GM10847 (cell line): ENCODE results near the gene NCBP2L.

ENCODE experiments used
- POLR2A ChIP-seq: IDR thresholded peaks from 2 replicates; pipeline ENCODE4 v1.6.1; 2011; ENCODE audit not compliant: insufficient read length; ENCODE audit errors: extremely low read depth

The NCBP2L gene

DNA sequence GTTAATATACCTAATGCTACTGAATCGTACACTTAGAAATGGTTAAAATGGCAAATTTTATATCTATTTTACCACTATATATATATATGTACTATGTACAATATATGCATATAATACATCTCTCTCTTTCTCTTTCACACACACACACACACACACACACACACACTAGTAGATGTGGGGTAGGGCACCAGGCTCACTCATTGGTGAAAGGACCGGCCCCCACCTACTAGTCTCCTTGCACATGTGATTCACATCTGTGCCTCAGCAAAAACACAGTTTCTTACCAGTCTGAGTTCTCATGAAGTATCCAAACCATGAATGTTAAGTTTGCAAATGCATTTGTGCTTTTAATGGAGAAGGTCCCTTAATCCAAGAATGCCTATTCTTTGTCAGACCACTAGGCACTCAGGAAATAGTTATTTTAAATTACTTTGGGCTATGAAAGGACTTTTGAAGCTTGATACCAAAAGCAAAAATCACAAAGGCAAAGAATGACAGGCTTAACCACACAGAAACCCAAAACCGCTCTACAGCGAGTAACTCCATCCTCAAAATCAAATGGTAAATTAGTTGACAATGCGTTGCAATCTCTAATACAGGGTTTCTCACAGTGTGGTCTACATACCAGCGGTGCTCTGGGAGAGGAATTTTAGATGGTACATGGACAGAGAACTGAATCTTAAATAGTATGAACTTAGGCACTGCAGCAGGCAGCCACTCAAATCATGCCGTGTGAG is 7.8 kb upstream of the NCBP2L start:
- no peak for TF ChIP-seq POLR2A

DNA sequence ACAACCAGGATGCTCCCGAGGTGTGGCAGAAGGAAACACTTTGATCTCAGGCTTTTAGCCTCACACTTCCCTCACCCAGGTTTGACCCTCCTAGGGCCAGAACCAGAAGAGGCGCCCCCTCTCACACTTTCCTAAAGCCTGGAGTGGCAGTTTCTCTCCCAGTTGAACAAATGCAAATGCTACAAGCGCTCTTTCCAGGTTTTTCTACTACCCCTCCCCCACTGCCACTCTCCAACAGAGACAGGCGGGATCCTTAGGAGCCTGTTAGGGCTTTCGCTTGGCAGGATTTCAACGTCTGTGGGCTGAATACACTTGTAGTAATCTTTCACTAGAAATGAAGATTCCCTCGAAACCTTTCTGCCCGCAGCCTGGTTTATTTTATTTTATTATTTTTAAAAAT is 4.3 kb upstream of the NCBP2L start:
- TF ChIP-seq POLR2A = no peak

DNA sequence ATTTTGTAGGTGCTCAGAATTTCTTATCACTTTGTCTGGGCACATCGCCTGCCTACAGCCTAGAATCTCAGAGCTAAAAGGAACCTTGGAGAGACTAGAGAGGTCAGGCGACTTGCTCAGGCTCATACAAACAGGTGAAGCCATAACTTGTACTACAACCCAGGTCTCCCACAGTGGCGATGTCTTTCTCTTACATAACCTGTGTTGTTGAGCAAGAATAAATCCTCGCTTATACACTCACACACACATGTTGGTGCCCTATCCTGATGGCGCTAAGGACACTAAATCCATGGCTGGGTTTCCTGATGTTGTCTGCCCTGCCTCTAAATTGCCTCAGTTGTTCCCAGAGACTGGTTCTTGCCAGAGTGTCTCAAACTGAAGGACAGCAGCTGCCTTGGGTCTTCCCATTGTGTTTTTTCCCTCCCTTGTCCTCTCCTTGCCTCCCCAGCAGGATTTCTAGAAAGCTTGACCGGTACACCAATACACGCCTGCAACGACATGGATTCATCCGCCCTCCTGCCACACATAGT is 3.6 kb upstream of the NCBP2L start:
- TF ChIP-seq POLR2A = no peak

DNA sequence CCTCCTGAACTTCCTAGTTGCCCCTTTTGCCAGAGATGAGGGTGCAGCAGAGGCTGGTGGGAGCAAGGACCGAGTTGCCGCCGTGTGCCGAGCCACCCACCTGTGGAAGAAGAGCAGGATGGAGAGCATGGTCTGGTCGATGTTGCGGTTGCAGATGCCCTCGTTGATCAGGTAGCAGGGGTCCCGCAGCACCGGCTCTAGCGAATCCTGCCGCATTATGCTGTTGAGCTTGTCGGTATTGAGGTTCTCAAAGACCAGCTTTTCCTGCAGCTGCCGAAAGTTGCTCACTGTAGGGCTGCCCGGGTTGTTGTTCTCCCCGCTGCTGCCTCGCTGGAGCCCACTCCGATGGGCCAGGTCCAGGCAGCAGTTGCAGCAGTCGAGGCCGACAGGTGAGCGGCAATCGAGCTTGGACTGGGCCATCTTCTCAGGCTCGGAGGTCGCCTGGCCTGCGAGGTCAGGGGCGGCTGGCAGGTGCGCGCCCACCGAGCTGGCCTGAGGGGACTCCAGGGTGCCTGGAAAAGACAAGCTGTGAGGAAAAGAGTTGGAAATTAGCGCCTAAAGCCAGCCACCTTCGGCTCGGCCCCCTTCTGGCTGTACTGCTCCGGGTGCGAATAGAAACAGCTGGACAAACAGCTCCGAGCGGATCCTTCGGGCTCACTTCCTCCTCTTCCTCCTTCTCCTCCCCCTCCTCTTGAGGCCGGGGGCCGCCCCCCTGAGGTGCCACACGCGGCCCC is 2.4 kb upstream of the NCBP2L start:
- TF ChIP-seq POLR2A = no peak

DNA sequence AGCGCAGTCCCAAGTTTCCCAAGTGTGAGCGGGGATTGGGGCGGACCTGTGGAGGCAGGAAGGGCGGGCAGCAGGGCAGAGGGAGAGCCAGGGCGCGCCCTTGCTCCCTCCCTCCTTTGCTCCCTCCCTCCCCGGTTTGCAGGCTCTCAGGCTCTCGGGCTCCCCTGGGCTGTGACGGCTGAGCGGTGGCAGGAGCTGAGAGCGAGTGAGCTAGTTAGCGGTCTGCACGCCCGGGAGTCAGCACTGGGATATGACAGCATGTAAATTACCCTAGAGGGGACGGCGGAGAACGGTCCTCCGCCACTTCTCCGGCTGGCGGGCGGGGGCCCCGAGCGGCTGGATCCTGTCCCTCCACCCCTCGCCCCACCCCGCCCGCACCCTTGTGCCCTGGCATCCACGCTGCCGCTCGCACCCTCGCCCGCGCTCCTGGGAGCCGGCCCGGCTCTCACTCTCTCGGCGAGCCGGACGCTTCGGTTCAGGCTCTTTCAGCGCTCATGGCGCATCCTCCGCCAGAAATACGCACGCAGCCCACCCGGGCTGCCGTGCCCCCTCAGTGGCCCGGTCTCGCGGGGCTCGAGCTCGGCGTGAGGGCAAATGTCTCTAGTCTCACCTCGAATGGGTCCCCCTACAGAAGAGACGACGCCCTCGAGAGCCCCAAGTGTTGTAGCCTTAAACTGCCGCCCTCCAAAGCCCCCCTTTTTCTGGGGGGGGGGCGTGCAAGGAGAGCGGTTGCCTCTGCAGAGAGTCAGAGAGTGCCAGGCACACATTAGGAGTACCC is 1.6 kb upstream of the NCBP2L start, which contains the start of gene TSC22D3:
Gene TSC22D3 (minus strand): TSS at position 54 of the 778 bp plus-strand sequence. CDS start 368 bp downstream, outside the sequence.
- TF ChIP-seq POLR2A = no peak

DNA sequence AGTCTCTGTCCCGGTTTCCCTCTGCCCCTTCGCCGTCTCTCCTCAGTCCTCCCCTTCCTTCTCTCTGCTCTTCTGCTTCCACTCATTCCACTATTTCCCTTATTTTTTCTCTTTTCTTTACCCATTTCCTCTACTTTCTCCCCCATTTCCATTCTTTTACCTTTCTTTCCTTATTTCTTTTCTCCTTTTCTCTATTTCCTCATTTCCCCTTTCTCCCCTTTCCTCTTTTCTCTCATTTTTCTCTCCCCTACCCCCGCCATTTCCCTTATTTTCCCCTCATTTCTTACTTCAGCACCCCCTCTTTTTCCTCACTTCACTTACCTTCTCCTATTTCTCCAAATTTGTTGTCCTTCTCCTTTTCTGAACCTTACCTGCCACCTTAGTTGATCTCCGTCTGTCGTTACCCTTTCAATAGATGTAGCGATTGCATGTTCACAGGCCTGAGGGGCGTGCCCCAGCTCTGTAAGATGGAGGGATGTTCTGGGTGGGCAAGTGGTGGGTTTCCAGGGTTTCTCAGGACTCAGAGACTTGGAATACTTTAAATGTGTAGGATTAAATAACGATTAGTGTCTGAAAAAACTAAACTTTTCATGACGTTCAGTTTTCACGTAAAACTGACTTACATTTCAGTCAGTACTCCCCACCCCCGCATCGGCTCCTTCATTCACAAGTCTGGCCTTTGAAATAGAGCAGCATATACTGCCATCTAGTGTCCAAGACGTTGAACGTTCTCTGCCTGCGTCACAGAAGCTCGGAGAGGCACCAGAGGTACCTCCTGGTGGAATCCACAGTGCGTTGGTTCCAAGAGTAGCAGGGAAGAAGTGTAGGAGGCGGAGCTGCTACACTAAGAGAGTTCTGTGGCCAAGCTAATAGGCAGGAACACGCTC is 641 bp upstream of the NCBP2L start:
- no peak for TF ChIP-seq POLR2A

DNA sequence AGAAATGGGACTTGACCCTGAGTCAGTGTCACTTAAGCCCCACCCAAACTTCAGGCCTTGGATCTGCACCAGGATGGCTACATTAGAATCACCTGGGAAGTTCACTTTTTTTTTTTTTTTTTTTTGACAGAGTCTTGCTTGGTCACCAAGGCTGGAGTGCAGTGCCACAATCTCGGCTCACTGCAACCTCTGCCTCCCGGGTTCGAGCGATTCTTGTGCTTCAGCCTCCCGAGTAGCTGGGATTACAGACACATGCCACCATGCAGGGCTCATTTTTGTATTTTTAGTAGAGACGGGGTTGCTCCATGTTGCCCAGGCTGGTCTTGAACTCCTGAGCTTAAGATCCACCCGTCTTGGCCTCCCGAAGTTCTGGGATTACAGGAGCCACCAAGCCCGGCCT is 3.0 kb downstream of the NCBP2L start:
- TF ChIP-seq POLR2A = no peak

DNA sequence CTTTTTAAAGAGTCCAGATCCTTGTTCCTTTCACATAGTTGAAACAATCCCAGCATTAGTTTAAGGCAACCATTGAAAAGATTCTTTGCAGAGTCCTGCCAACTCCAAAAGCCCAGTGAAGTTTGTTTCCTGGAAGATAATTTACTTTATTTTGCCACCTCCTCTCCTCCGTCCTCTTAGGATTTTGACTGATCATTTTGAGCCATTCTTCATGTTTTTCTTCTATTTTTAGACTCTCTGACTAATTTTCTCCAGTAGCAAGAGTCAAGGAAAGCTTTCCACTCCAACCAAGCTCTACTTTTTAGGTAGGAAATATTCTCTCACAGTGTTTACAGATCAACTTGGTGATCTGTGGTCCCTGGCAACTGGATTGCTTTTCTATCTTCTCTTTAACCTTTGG is 10.3 kb downstream of the NCBP2L start:
- TF ChIP-seq POLR2A = no peak

DNA sequence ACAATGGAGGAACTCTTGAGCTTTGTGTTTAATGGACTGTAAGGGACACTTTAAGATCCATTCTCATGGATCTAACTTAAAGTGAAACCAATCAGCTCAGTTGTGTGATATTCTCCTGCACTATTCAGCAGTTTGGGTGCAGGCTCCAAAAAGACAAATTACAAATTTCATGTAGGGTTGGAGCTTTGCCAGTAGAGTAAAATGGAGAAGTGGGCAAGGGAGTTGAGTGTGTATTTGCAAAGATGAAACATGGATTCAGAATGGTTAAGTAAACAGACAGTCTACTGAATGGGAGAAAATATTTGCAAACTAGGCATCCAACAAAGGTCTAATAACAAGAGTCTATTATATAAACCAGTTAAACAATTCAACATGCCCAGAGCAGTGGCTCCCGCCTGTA is 26.9 kb downstream of the NCBP2L start:
- TF ChIP-seq POLR2A = no peak

DNA sequence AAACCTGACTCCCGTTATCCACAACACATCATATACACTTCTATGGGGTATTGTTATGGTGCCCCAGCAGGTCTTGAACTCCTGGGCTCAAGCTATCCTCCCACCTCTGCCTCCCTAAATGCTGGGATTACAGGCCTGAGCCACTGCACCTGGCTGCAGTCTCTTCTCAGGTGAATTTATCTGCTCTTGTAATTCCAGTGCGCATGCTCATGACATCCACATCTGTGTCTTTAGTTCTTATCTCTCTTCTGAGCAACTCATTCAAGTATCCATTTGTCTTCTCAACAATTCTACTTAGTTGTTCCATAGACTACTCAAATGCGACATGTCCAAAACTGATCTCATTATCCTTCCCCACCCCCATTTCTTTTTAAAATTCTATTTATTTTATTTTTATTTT is 27.6 kb downstream of the NCBP2L start:
- no peak for TF ChIP-seq POLR2A

DNA sequence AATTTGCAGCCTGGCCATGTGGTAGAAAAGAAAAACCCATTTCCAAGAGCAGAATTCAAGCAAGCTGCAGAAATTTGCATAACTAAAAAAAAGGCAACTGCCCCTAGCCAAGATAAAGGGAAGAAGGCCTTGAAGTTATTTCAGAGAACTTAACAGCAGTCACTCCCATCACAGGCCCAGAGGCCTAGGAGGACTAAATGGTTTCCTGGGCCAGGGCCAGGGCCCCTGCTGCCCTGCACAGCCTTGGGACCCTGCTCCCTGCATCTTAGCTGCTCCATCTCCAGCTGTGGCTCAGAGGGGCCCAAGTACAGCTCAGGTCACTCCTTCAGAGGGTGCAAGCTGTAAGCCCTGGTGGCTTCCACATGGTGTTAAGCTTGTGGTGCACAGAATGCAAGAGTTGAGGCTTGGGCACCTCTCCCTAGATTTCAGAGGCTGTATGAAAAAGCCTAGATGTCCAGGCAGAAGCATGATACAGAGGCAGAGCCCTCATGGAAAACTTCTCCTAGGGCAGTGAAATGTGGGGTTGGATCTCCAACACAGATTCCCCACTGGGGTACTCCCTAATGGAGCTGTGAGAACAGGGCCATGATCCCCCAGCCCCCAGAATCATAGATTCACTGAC is 41.5 kb downstream of the NCBP2L start:
- no peak for TF ChIP-seq POLR2A

DNA sequence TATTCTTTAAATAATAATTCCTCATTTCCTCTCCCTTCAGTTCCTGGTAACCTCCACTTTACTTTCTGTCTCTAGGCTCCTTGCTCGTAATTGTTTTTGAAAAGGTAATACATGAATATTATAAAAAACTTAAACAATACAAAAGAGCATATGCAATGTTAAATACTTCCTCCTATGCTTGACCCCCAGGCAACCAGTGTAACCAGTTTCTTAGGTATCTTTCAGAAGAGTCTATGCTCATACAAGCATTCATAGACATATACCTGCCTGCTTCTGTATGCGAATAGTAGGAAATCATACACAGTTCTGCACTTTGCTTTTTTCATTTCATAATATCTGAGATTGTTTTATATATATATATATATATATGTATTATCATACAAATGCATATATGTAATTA is 45.5 kb downstream of the NCBP2L start:
- TF ChIP-seq POLR2A = no peak

DNA sequence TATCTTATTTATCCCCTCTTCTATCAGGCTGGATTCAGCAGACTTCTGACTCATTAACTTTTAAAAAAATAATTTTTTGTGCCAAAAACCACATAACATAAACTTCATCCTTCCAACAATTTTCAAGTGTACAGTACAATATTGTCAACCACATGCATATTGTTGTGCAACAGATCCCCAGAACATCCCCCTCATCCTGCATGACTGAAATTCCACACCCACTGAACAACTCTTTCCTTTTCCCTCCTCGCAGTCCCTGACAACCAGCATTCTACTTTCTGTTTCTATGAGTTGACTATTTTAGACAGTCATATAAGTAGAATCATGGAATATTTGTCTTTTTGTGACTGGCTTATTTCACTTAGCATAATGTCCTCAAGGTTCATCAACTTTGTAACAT is 45.9 kb downstream of the NCBP2L start:
- TF ChIP-seq POLR2A = no peak

DNA sequence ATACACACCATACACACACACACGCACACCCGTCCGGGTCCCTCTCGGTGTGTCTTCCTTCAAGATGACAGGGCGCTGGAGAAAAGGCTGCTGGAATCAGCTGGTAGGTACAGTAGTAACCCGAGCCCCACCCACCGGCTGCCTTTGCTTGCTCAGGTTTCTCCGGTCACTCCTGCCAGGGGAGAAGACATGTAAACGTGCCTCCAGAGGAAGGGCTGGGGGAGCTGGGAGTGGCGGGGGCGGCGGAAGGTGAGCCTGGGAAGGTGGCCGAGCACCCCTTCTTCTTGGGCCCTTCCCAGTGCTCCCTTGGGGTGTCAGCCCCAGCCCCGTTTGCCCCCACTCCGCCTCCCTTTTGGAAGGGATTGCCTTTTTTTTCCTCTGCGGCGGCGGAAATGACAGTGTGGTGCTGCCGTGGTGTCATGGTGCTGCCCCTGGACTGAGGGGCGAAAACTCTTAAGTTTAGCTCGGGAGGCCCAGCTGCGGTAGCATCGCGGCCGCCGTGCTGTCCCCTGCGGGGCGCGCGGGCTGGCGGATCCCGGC is 48.2 kb downstream of the NCBP2L start, which contains the start of gene MID2:
Gene MID2 (plus strand): TSS at position 169 of the 540 bp plus-strand sequence. CDS start 561 bp downstream, outside the sequence.
- no peak for TF ChIP-seq POLR2A
